ENCODE measurements around the gene EN2.

EN2 gene

GRCh38 chr7:155457544-155458110 lies 302 bp upstream of the EN2 start:
- DNase-seq (ENCODE audit: low spot score), result peak; percentile 43
- in situ Hi-C loops (cut with MboI; ENCODE audit: low sequenced_read_pairs, unreplicated experiment), result no loop called here
- TF ChIP-seq CTCF (IDR thresholded peaks at IDR 0.05; ENCODE audit: borderline replicate concordance, control extremely low read depth, extremely low read depth, insufficient read depth, missing control alignments), result no peak

- no peak for TF ChIP-seq CTCF (IDR thresholded peaks at IDR 0.05; ENCODE audit: borderline replicate concordance, control extremely low read depth, extremely low read depth, insufficient read depth, missing control alignments)
- in situ Hi-C loops (cut with MboI; ENCODE audit: low sequenced_read_pairs, unreplicated experiment), result no loop called here
- DNase-seq (ENCODE audit: low spot score), result no peak
Observed at GRCh38 chr7:155458878-155459699, 1.2 kb downstream of the EN2 start.

- in situ Hi-C loops (cut with MboI; ENCODE audit: low sequenced_read_pairs, unreplicated experiment), result no loop called here
- DNase-seq (ENCODE audit: low spot score), result no peak
- no peak for TF ChIP-seq CTCF (IDR thresholded peaks at IDR 0.05; ENCODE audit: borderline replicate concordance, control extremely low read depth, extremely low read depth, insufficient read depth, missing control alignments)
Observed at GRCh38 chr7:155459700-155460461, 2.0 kb downstream of the EN2 start.

GRCh38 chr7:155460926-155461613 lies 3.1 kb downstream of the EN2 start:
- in situ Hi-C loops (cut with MboI; ENCODE audit: low sequenced_read_pairs, unreplicated experiment), result no loop called here
- no peak for DNase-seq (ENCODE audit: low spot score)
- no peak for TF ChIP-seq CTCF (IDR thresholded peaks at IDR 0.05; ENCODE audit: borderline replicate concordance, control extremely low read depth, extremely low read depth, insufficient read depth, missing control alignments)

GRCh38 chr7:155461631-155462030 lies 3.7 kb downstream of the EN2 start:
- in situ Hi-C loops (cut with MboI; ENCODE audit: low sequenced_read_pairs, unreplicated experiment), result no loop called here
- DNase-seq (ENCODE audit: low spot score), result no peak
- TF ChIP-seq CTCF (IDR thresholded peaks at IDR 0.05; ENCODE audit: borderline replicate concordance, control extremely low read depth, extremely low read depth, insufficient read depth, missing control alignments), result no peak

- TF ChIP-seq CTCF (IDR thresholded peaks at IDR 0.05; ENCODE audit: borderline replicate concordance, control extremely low read depth, extremely low read depth, insufficient read depth, missing control alignments), result no peak
- DNase-seq (ENCODE audit: low spot score), result no peak
- in situ Hi-C loops (cut with MboI; ENCODE audit: low sequenced_read_pairs, unreplicated experiment), result no loop called here
Observed at GRCh38 chr7:155462163-155462735, 4.3 kb downstream of the EN2 start.

All from GM13976 (cell line).